WTC11 (cell line): ENCODE results near the gene SHFL. TPM values are rescaled to one million over a fixed set of nuclear protein-coding genes. Genes with fewer than 3 reads are reported as not detected.

Experiments
- ATAC-seq: fragments of 200-7000 bp; cut with Tn5 transposase; 2 replicates; pipeline ENCODE4 v1.10.0; 2021; ENCODE audit warnings: mild to moderate bottlenecking, moderate library complexity
- CTCF ChIA-PET: fragments of 300-600 bp; sonication (Branson Sonifier 250); formaldehyde crosslinking; loops from one replicate; lab custom pipeline; 2021; ENCODE audit warnings: antibody characterized with exemption; lab: Charles Lee
- POLR2A ChIA-PET: fragments of 350-600 bp; sonication (Branson Sonifier 250); formaldehyde crosslinking; loops from one replicate; lab custom pipeline; 2021; ENCODE audit warnings: antibody characterized with exemption; lab: Charles Lee
- DNase-seq: peaks from one replicate; pipeline ENCODE4 v3.0.0; 2021; ENCODE audit warnings: low spot score
- H3K27ac Mint-ChIP-seq: 2 replicates; pipeline ENCODE4 v1.8.0; 2021; ENCODE audit warnings: mixed read lengths
- H3K27me3 Mint-ChIP-seq: 2 replicates; pipeline ENCODE4 v1.8.0; 2021; ENCODE audit warnings: low read depth, mild to moderate bottlenecking, moderate library complexity, mixed read lengths
- H3K36me3 Mint-ChIP-seq: 2 replicates; pipeline ENCODE4 v1.8.0; 2021; ENCODE audit warnings: mixed read lengths
- H3K4me1 Mint-ChIP-seq: 2 replicates; pipeline ENCODE4 v1.8.0; 2022; ENCODE audit warnings: mixed read lengths
- H3K4me3 Mint-ChIP-seq: 2 replicates; pipeline ENCODE4 v1.8.0; 2021; ENCODE audit warnings: mild to moderate bottlenecking, moderate library complexity, mixed read lengths
- H3K9me3 Mint-ChIP-seq: 2 replicates; pipeline ENCODE4 v1.8.0; 2021; ENCODE audit warnings: mixed read lengths
- ARID4B ChIP-seq: sonication (generic); formaldehyde crosslinking; IDR thresholded peaks from 2 replicates; pipeline ENCODE4 v1.8.0; 2023; ENCODE audit warnings: missing genetic modification reagents, mild to moderate bottlenecking, borderline replicate concordance
- ATF1 ChIP-seq: sonication (generic); formaldehyde crosslinking; IDR thresholded peaks from 2 replicates; pipeline ENCODE4 v1.8.1; 2023; ENCODE audit warnings: mild to moderate bottlenecking, moderate library complexity, missing genetic modification reagents
- CREM ChIP-seq: sonication (generic); formaldehyde crosslinking; IDR thresholded peaks from 2 replicates; pipeline ENCODE4 v1.8.1; 2022; ENCODE audit warnings: mild to moderate bottlenecking, missing genetic modification reagents, moderate library complexity
- CTCF ChIP-seq: fragments of 200-600 bp; IDR thresholded peaks from 2 replicates; pipeline ENCODE4 v1.8.0; 2022; ENCODE audit warnings: antibody characterized with exemption
- E2F5 ChIP-seq: sonication (generic); formaldehyde crosslinking; IDR thresholded peaks from 2 replicates; pipeline ENCODE4 v1.8.1; 2022; ENCODE audit warnings: mild to moderate bottlenecking, moderate library complexity, missing genetic modification reagents
- EMX1 ChIP-seq: fragments of 250-450 bp; sonication (Bioruptor Pico); IDR thresholded peaks from 2 replicates; pipeline ENCODE4 v1.8.0; 2021; ENCODE audit warnings: mild to moderate bottlenecking
- FOXP4 ChIP-seq: sonication (generic); formaldehyde crosslinking; IDR thresholded peaks from 2 replicates; pipeline ENCODE4 v1.8.0; 2022; ENCODE audit warnings: mild to moderate bottlenecking, missing genetic modification reagents
- GRHL2 ChIP-seq: fragments of 250-450 bp; sonication (Bioruptor Pico); IDR thresholded peaks from 2 replicates; pipeline ENCODE4 v1.8.0; 2022; ENCODE audit warnings: mild to moderate bottlenecking, moderate library complexity; ENCODE audit not compliant: insufficient replicate concordance, severe bottlenecking
- IRF2 ChIP-seq: sonication (generic); formaldehyde crosslinking; IDR thresholded peaks from 2 replicates; pipeline ENCODE4 v1.8.0; 2022; ENCODE audit warnings: low read depth, missing genetic modification reagents, borderline replicate concordance
- JAZF1 ChIP-seq: fragments of 250-450 bp; sonication (Bioruptor Pico); IDR thresholded peaks from 2 replicates; pipeline ENCODE4 v1.9.0; 2021; ENCODE audit warnings: moderate library complexity, mild to moderate bottlenecking, inconsistent platforms
- MXD4 ChIP-seq: fragments of 250-450 bp; sonication (Bioruptor Pico); IDR thresholded peaks from 2 replicates; pipeline ENCODE4 v1.8.0; 2021; ENCODE audit warnings: mild to moderate bottlenecking, moderate library complexity, borderline replicate concordance
- NFATC4 ChIP-seq: fragments of 250-450 bp; sonication (Bioruptor Pico); IDR thresholded peaks from 2 replicates; pipeline ENCODE4 v1.9.0; 2021; ENCODE audit warnings: mild to moderate bottlenecking
- SMAD3 ChIP-seq: sonication (generic); formaldehyde crosslinking; IDR thresholded peaks from 2 replicates; pipeline ENCODE4 v1.8.0; 2022; ENCODE audit warnings: missing genetic modification reagents, mild to moderate bottlenecking, borderline replicate concordance
- SOX15 ChIP-seq: fragments of 250-450 bp; sonication (Bioruptor Pico); IDR thresholded peaks from 2 replicates; pipeline ENCODE4 v1.9.0; 2021; ENCODE audit warnings: mild to moderate bottlenecking
- TEAD4 ChIP-seq: sonication (generic); formaldehyde crosslinking; IDR thresholded peaks from 2 replicates; pipeline ENCODE4 v1.8.0; 2022; ENCODE audit warnings: mild to moderate bottlenecking, missing genetic modification reagents
- USF2 ChIP-seq: sonication (generic); formaldehyde crosslinking; IDR thresholded peaks from 2 replicates; pipeline ENCODE4 v1.8.1; 2023; ENCODE audit warnings: mild to moderate bottlenecking, missing genetic modification reagents, moderate library complexity
- ZNF219 ChIP-seq: sonication (generic); formaldehyde crosslinking; IDR thresholded peaks from 2 replicates; pipeline ENCODE4 v1.8.0; 2023; ENCODE audit warnings: missing genetic modification reagents, mild to moderate bottlenecking, borderline replicate concordance
- ZNF416 ChIP-seq: fragments of 250-450 bp; sonication (Bioruptor Pico); IDR thresholded peaks from 2 replicates; pipeline ENCODE4 v1.9.0; 2021; ENCODE audit warnings: mild to moderate bottlenecking, inconsistent platforms
- ZNF512 ChIP-seq: sonication (generic); formaldehyde crosslinking; IDR thresholded peaks from 2 replicates; pipeline ENCODE4 v1.8.1; 2022; ENCODE audit warnings: missing genetic modification reagents, borderline replicate concordance
- ZSCAN18 ChIP-seq: fragments of 250-450 bp; sonication (Bioruptor Pico); IDR thresholded peaks from 2 replicates; pipeline ENCODE4 v2.1.2; 2022; ENCODE audit warnings: mild to moderate bottlenecking, moderate library complexity
- total RNA-seq: library from RNA; stranded (reverse); gene quantifications from 3 replicates; pipeline ENCODE4 v1.2.3, GENCODE V29; 2021

SHFL gene
- total RNA-seq, 1 experiment from 2014 or later = 22.5 TPM

GRCh38 chr19:10052602-10053360, 33.3 kb upstream of the SHFL start:
- DNase-seq (no peak), ATAC-seq (no peak)
- Mint-ChIP-seq H3K27me3 (peaks cover 19% of the 10 kb centered on the region), H3K9me3 (no peaks in the 10 kb centered on the region), H3K4me1 (no peaks in the 10 kb centered on the region), H3K4me3 (no peak overlapping the region), H3K27ac (no peak overlapping the region), H3K36me3 (no peaks in the 10 kb centered on the region)
- TF ChIP-seq SMAD3 (CRISPR knock-in tag) (no peak), ZNF219 (CRISPR knock-in tag) (no peak), JAZF1 (CRISPR knock-in tag) (no peak), ZNF512 (no peak), IRF2 (CRISPR knock-in tag) (no peak), EMX1 (CRISPR knock-in tag) (no peak), E2F5 (no peak), CREM (CRISPR knock-in tag) (no peak), NFATC4 (no peak), ATF1 (CRISPR knock-in tag) (no peak), ZNF416 (CRISPR knock-in tag) (no peak), MXD4 (CRISPR knock-in tag) (no peak), CTCF (no peak)
- ChIA-PET POLR2A (no interaction called here), CTCF (interaction anchor here (0.5 to 2.9 kb wide), 3 partner anchors 25 to 183 kb away, joined by 3 to 7 read pairs (median 3); partner anchors contain the start of gene P2RY11)

GRCh38 chr19:10061717-10062310, 24.3 kb upstream of the SHFL start:
- ATAC-seq (peak; percentile 50), DNase-seq (peak; percentile 52)
- H3K27ac Mint-ChIP-seq = no peak overlapping the region
- peaks cover 15% of the 10 kb centered on the region; the same call in 1 of the 2 replicates for H3K27me3 Mint-ChIP-seq
- peaks cover 8% of the 10 kb centered on the region for H3K9me3 Mint-ChIP-seq
- H3K4me3 Mint-ChIP-seq = no peak overlapping the region
- CTCF ChIA-PET = interaction anchor here (0.7 to 0.9 kb wide), 2 partner anchors 149 to 803 kb away, joined by 3 read pairs; no protein-coding TSS in a partner anchor
- H3K4me1 Mint-ChIP-seq = no peaks in the 10 kb centered on the region
- POLR2A ChIA-PET = no interaction called here
- no peaks in the 10 kb centered on the region for H3K36me3 Mint-ChIP-seq
- TF ChIP-seq USF2 (CRISPR knock-in tag) = no peak
- TF ChIP-seq ZSCAN18 (CRISPR knock-in tag) = no peak
- no peak for TF ChIP-seq SOX15
- no peak for TF ChIP-seq GRHL2 (CRISPR knock-in tag)
- no peak for TF ChIP-seq FOXP4 (CRISPR knock-in tag)
- 0 out of 2 replicates have a peak, but pooled peaks have one; percentile 53 for TF ChIP-seq TEAD4 (CRISPR knock-in tag)
- TF ChIP-seq ARID4B (CRISPR knock-in tag) = no peak
